Measurements from ENCODE around the gene KIRREL3. TPM values are rescaled to one million over a fixed set of nuclear protein-coding genes. Genes with fewer than 3 reads are reported as not detected.

KIRREL3 gene
- polyA plus RNA-seq, 1 donor (not counting 4 experiments of a cell fraction or from before 2014, with no cell fraction given) = 0.04 TPM

- DNase-seq (ENCODE audit: low read depth, low spot score) = no peak
- H3K4me1 ChIP-seq (ENCODE audit: control insufficient read depth, extremely low read depth, insufficient read depth, low read length) = peaks cover 13% of the 10 kb centered on the region
- dilution Hi-C loops (cut with MboI; ENCODE audit: extremely low pct_ligation_motif_present, low sequenced_read_pairs) = no loop called here
- H3K4me3 ChIP-seq (ENCODE audit: control insufficient read depth in 2 of 3, extremely low read depth in 1 of 3, insufficient read depth in 2 of 3, low read depth in 1 of 3, low read length in 3 of 3) = no peak overlapping the region
- no peaks in the 10 kb centered on the region for H4K20me1 ChIP-seq (ENCODE audit: control insufficient read depth, extremely low read depth, insufficient read depth, low read length)
- H3K9me3 ChIP-seq (ENCODE audit: control insufficient read depth, low read depth, low read length) = no peaks in the 10 kb centered on the region
- no peak overlapping the region for H3K9ac ChIP-seq (ENCODE audit: control insufficient read depth, extremely low read depth, insufficient read depth, low read length)
- H2AFZ ChIP-seq (ENCODE audit: control insufficient read depth, low read length) = no peak overlapping the region
- H3K27ac ChIP-seq (ENCODE audit: control insufficient read depth, insufficient read depth, low read length) = no peak overlapping the region
- H3K4me2 ChIP-seq (ENCODE audit: control insufficient read depth, extremely low read depth, insufficient read depth, low read depth, low read length) = no peak overlapping the region
- no peaks in the 10 kb centered on the region for H3K9me1 ChIP-seq (ENCODE audit: control insufficient read depth, extremely low read depth, insufficient read depth, low read length)
- FAIRE-seq = no peak
- TF ChIP-seq CTCF (optimal IDR thresholded peaks at IDR 0.05 in 1 of 3, IDR thresholded peaks at IDR 0.05 in 1 of 3, conservative IDR thresholded peaks at IDR 0.05 in 1 of 3; ENCODE audit: extremely low read depth in 1 of 3, insufficient read depth in 2 of 3, low read length in 3 of 3) (no peak), EZH2 (IDR thresholded peaks at IDR 0.05; ENCODE audit: low read length) (no peak)
- no peaks in the 10 kb centered on the region for H3K27me3 ChIP-seq (ENCODE audit: control insufficient read depth, extremely low read depth, insufficient read depth, low read length)
- H3K79me2 ChIP-seq (ENCODE audit: control insufficient read depth, insufficient read depth, low read length) = no peaks in the 10 kb centered on the region
- H3K36me3 ChIP-seq (ENCODE audit: control insufficient read depth in 2 of 2, extremely low read depth in 1 of 2, insufficient read depth in 2 of 2, low read length in 2 of 2) = no peaks in the 10 kb centered on the region
These were observed 347.5 kb downstream of the KIRREL3 start for GRCh38 chr11:126653040-126653439.

GRCh38 chr11:126647735-126648134, 352.8 kb downstream of the KIRREL3 start:
- peak overlapping the region; percentile 73 for H2AFZ ChIP-seq (ENCODE audit: control insufficient read depth, low read length)
- no peaks in the 10 kb centered on the region for H4K20me1 ChIP-seq (ENCODE audit: control insufficient read depth, extremely low read depth, insufficient read depth, low read length)
- TF ChIP-seq CTCF (optimal IDR thresholded peaks at IDR 0.05 in 1 of 3, IDR thresholded peaks at IDR 0.05 in 1 of 3, conservative IDR thresholded peaks at IDR 0.05 in 1 of 3; ENCODE audit: extremely low read depth in 1 of 3, insufficient read depth in 2 of 3, low read length in 3 of 3) (no peak), EZH2 (IDR thresholded peaks at IDR 0.05; ENCODE audit: low read length) (no peak)
- dilution Hi-C loops (cut with MboI; ENCODE audit: extremely low pct_ligation_motif_present, low sequenced_read_pairs) = no loop called here
- H3K9ac ChIP-seq (ENCODE audit: control insufficient read depth, extremely low read depth, insufficient read depth, low read length) = peak overlapping the region; percentile 80
- H3K9me1 ChIP-seq (ENCODE audit: control insufficient read depth, extremely low read depth, insufficient read depth, low read length) = no peaks in the 10 kb centered on the region
- H3K27ac ChIP-seq (ENCODE audit: control insufficient read depth, insufficient read depth, low read length) = peak overlapping the region; percentile 95
- peak; percentile 87 for FAIRE-seq
- DNase-seq (ENCODE audit: low read depth, low spot score) = peak; percentile 68
- H3K4me2 ChIP-seq (ENCODE audit: control insufficient read depth, extremely low read depth, insufficient read depth, low read depth, low read length) = peak overlapping the region; percentile 90
- H3K4me1 ChIP-seq (ENCODE audit: control insufficient read depth, extremely low read depth, insufficient read depth, low read length) = peaks cover 20% of the 10 kb centered on the region
- no peaks in the 10 kb centered on the region for H3K36me3 ChIP-seq (ENCODE audit: control insufficient read depth in 2 of 2, extremely low read depth in 1 of 2, insufficient read depth in 2 of 2, low read length in 2 of 2)
- H3K79me2 ChIP-seq (ENCODE audit: control insufficient read depth, insufficient read depth, low read length) = no peaks in the 10 kb centered on the region
- no peaks in the 10 kb centered on the region for H3K27me3 ChIP-seq (ENCODE audit: control insufficient read depth, extremely low read depth, insufficient read depth, low read length)
- no peaks in the 10 kb centered on the region for H3K9me3 ChIP-seq (ENCODE audit: control insufficient read depth, low read depth, low read length)
- peak overlapping the region in 2 of 3 experiments; percentile 47 to 54 for H3K4me3 ChIP-seq (ENCODE audit: control insufficient read depth in 2 of 3, extremely low read depth in 1 of 3, insufficient read depth in 2 of 3, low read depth in 1 of 3, low read length in 3 of 3)
